ENCODE measurements around the gene CRCP. TPM values are rescaled to one million over a fixed set of nuclear protein-coding genes. Genes with fewer than 3 reads are reported as not detected.
A peak's percentile ranks its signal among the peaks of the same experiment; 100 is the strongest.

CRCP gene
- total RNA-seq, 2 donors from 2014 or later = 33.0 to 34.4 TPM

GRCh38 chr7:66088861-66089838, 25.5 kb upstream of the CRCP start:
- Histone ChIP-seq H3K4me3 (no peak overlapping the region), H3K4me1 (no peaks in the 10 kb centered on the region), H3K27ac (no peak overlapping the region), H3K27me3 (no peaks in the 10 kb centered on the region), H3K9me3 (no peaks in the 10 kb centered on the region), H3K36me3 (no peaks in the 10 kb centered on the region), H3K9ac (ENCODE audit: low read depth in 2 of 2, low read length in 2 of 2) (no peak overlapping the region)
- TF ChIP-seq CTCF (IDR thresholded peaks at IDR 0.05) = no peak
- intact Hi-C loops (cut with DNase I) = no loop called here
- DNase-seq = no peak

- no peaks in the 10 kb centered on the region for H3K9me3 ChIP-seq
- H3K4me1 ChIP-seq = no peaks in the 10 kb centered on the region
- intact Hi-C loops (cut with DNase I) = no loop called here
- DNase-seq = no peak
- H3K4me3 ChIP-seq = no peak overlapping the region
- H3K27me3 ChIP-seq = no peaks in the 10 kb centered on the region
- H3K36me3 ChIP-seq = no peaks in the 10 kb centered on the region
- no peak overlapping the region for H3K27ac ChIP-seq
- TF ChIP-seq CTCF (IDR thresholded peaks at IDR 0.05) = no peak
- H3K9ac ChIP-seq (ENCODE audit: low read depth in 2 of 2, low read length in 2 of 2) = no peak overlapping the region
Measured at GRCh38 chr7:66092654-66093053, 22.0 kb upstream of the CRCP start.

- Histone ChIP-seq H3K36me3 (no peaks in the 10 kb centered on the region), H3K27ac (no peak overlapping the region), H3K9me3 (no peaks in the 10 kb centered on the region), H3K9ac (ENCODE audit: low read depth in 2 of 2, low read length in 2 of 2) (no peak overlapping the region), H3K27me3 (no peaks in the 10 kb centered on the region), H3K4me1 (no peaks in the 10 kb centered on the region), H3K4me3 (no peak overlapping the region)
- TF ChIP-seq CTCF (IDR thresholded peaks at IDR 0.05) = no peak
- no peak for DNase-seq
- intact Hi-C loops (cut with DNase I) = no loop called here
Measured at GRCh38 chr7:66095010-66095409, 19.6 kb upstream of the CRCP start.

- Histone ChIP-seq H3K4me3 (no peak overlapping the region), H3K9me3 (no peaks in the 10 kb centered on the region), H3K27ac (no peak overlapping the region), H3K4me1 (no peaks in the 10 kb centered on the region), H3K27me3 (no peaks in the 10 kb centered on the region), H3K36me3 (no peaks in the 10 kb centered on the region), H3K9ac (ENCODE audit: low read depth in 2 of 2, low read length in 2 of 2) (peak overlapping the region in 1 of 2 donors; percentile 67)
- intact Hi-C loops (cut with DNase I) = no loop called here
- TF ChIP-seq CTCF (IDR thresholded peaks at IDR 0.05) = no peak
- no peak for DNase-seq
Measured at GRCh38 chr7:66099232-66099550, 15.5 kb upstream of the CRCP start.

- H3K36me3 ChIP-seq = no peaks in the 10 kb centered on the region
- H3K4me3 ChIP-seq = peak overlapping the region; percentile 7
- intact Hi-C loops (cut with DNase I) = no loop called here
- DNase-seq = peak; percentile 91
- H3K4me1 ChIP-seq = no peaks in the 10 kb centered on the region
- no peak for TF ChIP-seq CTCF (IDR thresholded peaks at IDR 0.05)
- H3K27me3 ChIP-seq = no peaks in the 10 kb centered on the region
- peak overlapping the region; percentile 62 to 67 for H3K9ac ChIP-seq (ENCODE audit: low read depth in 2 of 2, low read length in 2 of 2)
- H3K27ac ChIP-seq = peak overlapping the region; percentile 87
- H3K9me3 ChIP-seq = no peaks in the 10 kb centered on the region
Measured at GRCh38 chr7:66099551-66100407, 14.9 kb upstream of the CRCP start.
